Measurements from ENCODE around the gene MACO1.
A peak's percentile ranks its signal among the peaks of the same experiment; 100 is the strongest.
"Not testable (repeated sequence)": the region's sequence is repeated elsewhere in the genome, so short reads cannot be mapped to it uniquely, and the experiment has no call there.

The MACO1 gene

GRCh38 chr1:25492323-25492722, 61.6 kb downstream of the MACO1 start:
- no peak for DNase-seq

- no peak for DNase-seq
These were observed 64.3 kb downstream of the MACO1 start for GRCh38 chr1:25494952-25495351.

- DNase-seq: no peak
These were observed 70.0 kb downstream of the MACO1 start for GRCh38 chr1:25500694-25501093.

GRCh38 chr1:25501235-25502058, 70.8 kb downstream of the MACO1 start:
- no peak for DNase-seq

GRCh38 chr1:25502957-25503356, 72.3 kb downstream of the MACO1 start:
- no peak for DNase-seq

GRCh38 chr1:25503551-25504426, 73.1 kb downstream of the MACO1 start:
- DNase-seq: peak; percentile 40

- DNase-seq: no peak
These were observed 74.3 kb downstream of the MACO1 start for GRCh38 chr1:25504706-25505595.

GRCh38 chr1:25505656-25506385, 75.1 kb downstream of the MACO1 start:
- DNase-seq: no peak

GRCh38 chr1:25506566-25507463, 76.1 kb downstream of the MACO1 start:
- not testable (repeated sequence) for DNase-seq

- no peak for DNase-seq
These were observed 83.0 kb downstream of the MACO1 start for GRCh38 chr1:25513666-25514065.

- DNase-seq: no peak
These were observed 84.3 kb downstream of the MACO1 start for GRCh38 chr1:25515033-25515432.

GRCh38 chr1:25516686-25517085, 86.0 kb downstream of the MACO1 start:
- DNase-seq: no peak

- DNase-seq: no peak
These were observed 87.0 kb downstream of the MACO1 start for GRCh38 chr1:25517476-25518394.

GRCh38 chr1:25519624-25520023, 88.9 kb downstream of the MACO1 start:
- no peak for DNase-seq

GRCh38 chr1:25520446-25521061, 89.9 kb downstream of the MACO1 start:
- peak; percentile 35 for DNase-seq

GRCh38 chr1:25522031-25522655, 91.4 kb downstream of the MACO1 start:
- DNase-seq: no peak

- no peak for DNase-seq
These were observed 92.8 kb downstream of the MACO1 start for GRCh38 chr1:25523542-25523941.

GRCh38 chr1:25524568-25525360, 94.1 kb downstream of the MACO1 start:
- no peak for DNase-seq

Data from NCI-H345 (cell line).